HepG2 (cell line): ENCODE results near the gene FNDC7. TPM values are rescaled to one million over a fixed set of nuclear protein-coding genes. Genes with fewer than 3 reads are reported as not detected.

Experiments
- ASH2L ChIP-seq: fragments of 300-600, 200-600 bp; sonication (generic); IDR thresholded peaks from 2 replicates; pipeline ENCODE4 v1.7.0; 2017; ENCODE audit warnings: low read depth, mild to moderate bottlenecking, moderate library complexity, mixed read lengths, low read length; ENCODE audit not compliant: insufficient read length
- CTCF ChIP-seq: sonication (generic); formaldehyde crosslinking; IDR thresholded peaks from 2 replicates; pipeline ENCODE4 v1.5.0; 2020; ENCODE audit warnings: mild to moderate bottlenecking, missing genetic modification reagents, moderate library complexity
- SAP130 ChIP-seq: IDR thresholded peaks from 2 replicates; pipeline ENCODE4 v1.6.1; 2016; ENCODE audit warnings: low read depth
- ZNF17 ChIP-seq: sonication (generic); formaldehyde crosslinking; IDR thresholded peaks from 2 replicates; pipeline ENCODE4 v1.5.0; 2020; ENCODE audit warnings: mild to moderate bottlenecking, missing genetic modification reagents
- polyA plus RNA-seq, 8 experiments: library from polyadenylated mRNA; depleted of rRNA in 3 of 8; stranded (reverse) in 7 of 8; unstranded in 1 of 8; fragments of >200 nt; fragmentation: Illumina TruSeq in 4 of 8; extraction: Trizol in 4 of 8; gene quantifications; 2 replicates each; pipeline versions ENCODE4 v1.2.1 to v1.2.3, GENCODE V29; 2011 to 2016; ENCODE audit warnings: low read depth in 4 of 8, missing spikeins in 1 of 8, mixed read lengths in 1 of 8; ENCODE audit not compliant: insufficient read depth in 1 of 8
- total RNA-seq, 5 experiments: library from RNA; depleted of rRNA; stranded (reverse); fragments of >200 nt; fragmentation: Illumina TruSeq; extraction: Trizol; gene quantifications; 2 replicates each; pipeline ENCODE4 v1.2.3, GENCODE V29; 2016; ENCODE audit warnings: low read depth in 1 of 5
- TF ChIP-seq, protein P1 (sequence below): sonication (generic); formaldehyde crosslinking; IDR thresholded peaks from 2 replicates; pipeline ENCODE4 v1.5.0; 2020; ENCODE audit warnings: mild to moderate bottlenecking, missing genetic modification reagents
- TF ChIP-seq, protein P2 (sequence below): sonication (generic); formaldehyde crosslinking; IDR thresholded peaks from 2 replicates; pipeline ENCODE4 v1.4.0; 2020; ENCODE audit warnings: missing genetic modification reagents

FNDC7 gene
- total and polyA plus RNA-seq, 2 of the 13 experiments (the other 11 are each of a cell fraction or from before 2014, with no cell fraction given), result 0.03 TPM; not detected in 1

- TF ChIP-seq, protein P1, sequence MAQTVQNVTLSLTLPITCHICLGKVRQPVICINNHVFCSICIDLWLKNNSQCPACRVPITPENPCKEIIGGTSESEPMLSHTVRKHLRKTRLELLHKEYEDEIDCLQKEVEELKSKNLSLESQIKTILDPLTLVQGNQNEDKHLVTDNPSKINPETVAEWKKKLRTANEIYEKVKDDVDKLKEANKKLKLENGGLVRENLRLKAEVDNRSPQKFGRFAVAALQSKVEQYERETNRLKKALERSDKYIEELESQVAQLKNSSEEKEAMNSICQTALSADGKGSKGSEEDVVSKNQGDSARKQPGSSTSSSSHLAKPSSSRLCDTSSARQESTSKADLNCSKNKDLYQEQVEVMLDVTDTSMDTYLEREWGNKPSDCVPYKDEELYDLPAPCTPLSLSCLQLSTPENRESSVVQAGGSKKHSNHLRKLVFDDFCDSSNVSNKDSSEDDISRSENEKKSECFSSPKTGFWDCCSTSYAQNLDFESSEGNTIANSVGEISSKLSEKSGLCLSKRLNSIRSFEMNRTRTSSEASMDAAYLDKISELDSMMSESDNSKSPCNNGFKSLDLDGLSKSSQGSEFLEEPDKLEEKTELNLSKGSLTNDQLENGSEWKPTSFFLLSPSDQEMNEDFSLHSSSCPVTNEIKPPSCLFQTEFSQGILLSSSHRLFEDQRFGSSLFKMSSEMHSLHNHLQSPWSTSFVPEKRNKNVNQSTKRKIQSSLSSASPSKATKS (CRISPR knock-in tag), result no peak; the same call in 1 of the 2 replicates
- TF ChIP-seq CTCF (CRISPR knock-in tag), result peak; percentile 42; the same call in 1 of the 2 replicates
- peak; percentile 29; the same call in 1 of the 2 replicates for TF ChIP-seq SAP130 (CRISPR knock-in tag)
- no peak for TF ChIP-seq ZNF17 (CRISPR knock-in tag)
- TF ChIP-seq, protein P2, sequence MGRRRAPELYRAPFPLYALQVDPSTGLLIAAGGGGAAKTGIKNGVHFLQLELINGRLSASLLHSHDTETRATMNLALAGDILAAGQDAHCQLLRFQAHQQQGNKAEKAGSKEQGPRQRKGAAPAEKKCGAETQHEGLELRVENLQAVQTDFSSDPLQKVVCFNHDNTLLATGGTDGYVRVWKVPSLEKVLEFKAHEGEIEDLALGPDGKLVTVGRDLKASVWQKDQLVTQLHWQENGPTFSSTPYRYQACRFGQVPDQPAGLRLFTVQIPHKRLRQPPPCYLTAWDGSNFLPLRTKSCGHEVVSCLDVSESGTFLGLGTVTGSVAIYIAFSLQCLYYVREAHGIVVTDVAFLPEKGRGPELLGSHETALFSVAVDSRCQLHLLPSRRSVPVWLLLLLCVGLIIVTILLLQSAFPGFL (CRISPR knock-in tag), result no peak
- TF ChIP-seq ASH2L, result peak; percentile 11
Observed at GRCh38 chr1:108692724-108693655, 19.7 kb upstream of the FNDC7 start (continued).
